Calu3 (cell line): ENCODE measurements around the gene FADS1. TPM values are rescaled to one million over a fixed set of nuclear protein-coding genes. Genes with fewer than 3 reads are reported as not detected.

Experiments used
- BruUV-seq: library from RNA; stranded (reverse); fragments of 400-500 nt; replicated peaks from 2 replicates; lab custom pipeline; 2021; lab: Mats Ljungman, UMichigan
- CTCF ChIA-PET: fragments of 300-600 bp; sonication (Branson Sonifier 250); formaldehyde crosslinking; loops from one replicate; lab custom pipeline; 2022; ENCODE audit warnings: antibody characterized with exemption; lab: Charles Lee
- DNase-seq: peaks from one replicate; pipeline ENCODE4 v3.0.0; 2022
- H3K27ac Mint-ChIP-seq: one replicate; pipeline ENCODE4 v1.8.0; 2022; ENCODE audit warnings: mixed read lengths; ENCODE audit not compliant: unreplicated experiment
- H3K27me3 Mint-ChIP-seq: one replicate; pipeline ENCODE4 v1.8.0; 2022; ENCODE audit warnings: mixed read lengths; ENCODE audit not compliant: unreplicated experiment
- H3K36me3 Mint-ChIP-seq: one replicate; pipeline ENCODE4 v1.8.0; 2022; ENCODE audit warnings: mild to moderate bottlenecking, moderate library complexity, mixed read lengths; ENCODE audit not compliant: insufficient read depth, unreplicated experiment
- H3K4me1 Mint-ChIP-seq: one replicate; pipeline ENCODE4 v1.8.0; 2022; ENCODE audit warnings: mild to moderate bottlenecking, low read depth, mixed read lengths; ENCODE audit not compliant: unreplicated experiment
- H3K4me3 Mint-ChIP-seq: one replicate; pipeline ENCODE4 v1.8.0; 2022; ENCODE audit warnings: mild to moderate bottlenecking, low read depth, moderate library complexity, mixed read lengths; ENCODE audit not compliant: unreplicated experiment
- H3K9me3 Mint-ChIP-seq: one replicate; pipeline ENCODE4 v1.8.0; 2022; ENCODE audit warnings: low read depth, mixed read lengths; ENCODE audit not compliant: unreplicated experiment
- CTCF ChIP-seq: fragments of 200-600 bp; IDR thresholded peaks from one replicate; pipeline ENCODE4 v1.8.0; 2022; ENCODE audit warnings: antibody characterized with exemption; ENCODE audit not compliant: unreplicated experiment
- intact Hi-C: fragments of 100-400 bp; cut with micrococcal nuclease; formaldehyde crosslinking; loops from one replicate; pipeline ENCODE4 v1.10.0; 2022; ENCODE audit not compliant: unreplicated experiment
- total RNA-seq: library from RNA; stranded (reverse); gene quantifications from 2 replicates; pipeline ENCODE4 v1.2.3, GENCODE V29; 2022

The FADS1 gene
- total RNA-seq, 1 experiment from 2014 or later = 74.1 TPM

- H3K36me3 Mint-ChIP-seq = no peaks in the 10 kb centered on the region
- H3K4me3 Mint-ChIP-seq = no peak overlapping the region
- H3K9me3 Mint-ChIP-seq = no peaks in the 10 kb centered on the region
- DNase-seq = no peak
- intact Hi-C loops = no loop called here
- CTCF ChIA-PET = interaction anchor here (0.5 to 0.8 kb wide), 3 partner anchors 27 to 147 kb away, joined by 3 to 6 read pairs (median 4); no protein-coding TSS in a partner anchor
- H3K4me1 Mint-ChIP-seq = no peaks in the 10 kb centered on the region
- BruUV-seq = no TSS peak
- H3K27ac Mint-ChIP-seq = no peak overlapping the region
- peaks cover 16% of the 10 kb centered on the region for H3K27me3 Mint-ChIP-seq
- TF ChIP-seq CTCF = no peak
Measured at GRCh38 chr11:61841636-61842527, 25.1 kb upstream of the FADS1 start.

- no TSS peak for BruUV-seq
- intact Hi-C loops = no loop called here
- no peak for DNase-seq
- Mint-ChIP-seq H3K4me3 (no peak overlapping the region), H3K27me3 (peaks cover 24% of the 10 kb centered on the region), H3K27ac (no peak overlapping the region), H3K36me3 (no peaks in the 10 kb centered on the region), H3K9me3 (no peaks in the 10 kb centered on the region), H3K4me1 (no peaks in the 10 kb centered on the region)
- CTCF ChIA-PET = interaction anchor here (0.5 kb wide), 2 partner anchors 74 to 106 kb away, joined by 3 to 4 read pairs; no protein-coding TSS in a partner anchor
- no peak for TF ChIP-seq CTCF
Measured at GRCh38 chr11:61840371-61840770, 23.6 kb upstream of the FADS1 start.

GRCh38 chr11:61839742-61840141 lies 22.9 kb upstream of the FADS1 start:
- CTCF ChIA-PET = interaction anchor here (0.5 kb wide), 1 partner anchor 107 kb away, joined by 3 read pairs; no protein-coding TSS in a partner anchor
- DNase-seq = no peak
- intact Hi-C loops = no loop called here
- no peaks in the 10 kb centered on the region for H3K9me3 Mint-ChIP-seq
- peaks cover 28% of the 10 kb centered on the region for H3K27me3 Mint-ChIP-seq
- H3K36me3 Mint-ChIP-seq = no peaks in the 10 kb centered on the region
- no peak overlapping the region for H3K27ac Mint-ChIP-seq
- no peaks in the 10 kb centered on the region for H3K4me1 Mint-ChIP-seq
- no peak overlapping the region for H3K4me3 Mint-ChIP-seq
- TF ChIP-seq CTCF = no peak
- BruUV-seq = no TSS peak

GRCh38 chr11:61838921-61839320 lies 22.1 kb upstream of the FADS1 start:
- H3K4me3 Mint-ChIP-seq = no peak overlapping the region
- peaks cover 30% of the 10 kb centered on the region for H3K27me3 Mint-ChIP-seq
- no peak overlapping the region for H3K27ac Mint-ChIP-seq
- H3K36me3 Mint-ChIP-seq = no peaks in the 10 kb centered on the region
- intact Hi-C loops = no loop called here
- H3K4me1 Mint-ChIP-seq = no peaks in the 10 kb centered on the region
- DNase-seq = no peak
- no peak for TF ChIP-seq CTCF
- no peaks in the 10 kb centered on the region for H3K9me3 Mint-ChIP-seq
- BruUV-seq = no TSS peak
- CTCF ChIA-PET = no interaction called here
